ENCODE measurements around the gene CCM2. TPM values are rescaled to one million over a fixed set of nuclear protein-coding genes. Genes with fewer than 3 reads are reported as not detected.

Gene CCM2
- total RNA-seq, 2 experiments from 2014 or later, result 72.3 to 77.5 TPM

- ATAC-seq (no peak), DNase-seq (no peak)
- Mint-ChIP-seq H3K4me3 (no peak overlapping the region), H3K27ac (peak overlapping the region; percentile 3), H3K36me3 (ENCODE audit: low read depth) (peaks cover 26% of the 10 kb centered on the region), H3K9me3 (no peaks in the 10 kb centered on the region), H3K4me1 (ENCODE audit: low read depth) (peaks cover 53% of the 10 kb centered on the region), H3K27me3 (no peaks in the 10 kb centered on the region)
- intact Hi-C loops (cut with micrococcal nuclease), result no loop called here
- ChIA-PET POLR2A (interaction anchor here (1.0 to 1.7 kb wide), 3 partner anchors 9 to 49 kb away, joined by 3 to 6 read pairs (median 3); no protein-coding TSS in a partner anchor), CTCF (interaction anchor here (0.6 to 1.6 kb wide), 3 partner anchors 53 to 82 kb away, joined by 3 to 4 read pairs (median 3); no protein-coding TSS in a partner anchor)
- TF ChIP-seq CTCF (IDR thresholded peaks at IDR 0.05), result no peak
Measured at GRCh38 chr7:45055016-45055415, 55.0 kb downstream of the CCM2 start.

GRCh38 chr7:45055594-45056219, 55.7 kb downstream of the CCM2 start:
- DNase-seq (no peak), ATAC-seq (peak; percentile 32)
- TF ChIP-seq CTCF (IDR thresholded peaks at IDR 0.05), result no peak
- Mint-ChIP-seq H3K27me3 (no peaks in the 10 kb centered on the region), H3K27ac (peak overlapping the region; percentile 35), H3K9me3 (no peaks in the 10 kb centered on the region), H3K36me3 (ENCODE audit: low read depth) (peaks cover 24% of the 10 kb centered on the region), H3K4me3 (no peak overlapping the region), H3K4me1 (ENCODE audit: low read depth) (peaks cover 58% of the 10 kb centered on the region)
- ChIA-PET POLR2A (interaction anchor here (1.7 kb wide), 1 partner anchor 14 kb away, joined by 6 read pairs; no protein-coding TSS in a partner anchor), CTCF (interaction anchor here (0.6 to 1.6 kb wide), 2 partner anchors 54 to 83 kb away, joined by 3 to 4 read pairs; no protein-coding TSS in a partner anchor)
- intact Hi-C loops (cut with micrococcal nuclease), result no loop called here

GRCh38 chr7:45057878-45058277, 57.9 kb downstream of the CCM2 start:
- no peaks in the 10 kb centered on the region for H3K9me3 Mint-ChIP-seq
- ChIA-PET CTCF (interaction anchor here (1.7 kb wide), 1 partner anchor 85 kb away, joined by 5 read pairs; no protein-coding TSS in a partner anchor), POLR2A (no interaction called here)
- peaks cover 33% of the 10 kb centered on the region for H3K36me3 Mint-ChIP-seq (ENCODE audit: low read depth)
- no peak overlapping the region for H3K27ac Mint-ChIP-seq
- no peak for DNase-seq
- ATAC-seq, result no peak
- no peak overlapping the region for H3K4me3 Mint-ChIP-seq
- H3K27me3 Mint-ChIP-seq, result no peaks in the 10 kb centered on the region
- TF ChIP-seq CTCF (IDR thresholded peaks at IDR 0.05), result no peak
- H3K4me1 Mint-ChIP-seq (ENCODE audit: low read depth), result peaks cover 69% of the 10 kb centered on the region
- intact Hi-C loops (cut with micrococcal nuclease), result no loop called here

GRCh38 chr7:45060295-45060694, 60.3 kb downstream of the CCM2 start:
- DNase-seq (no peak), ATAC-seq (no peak)
- Mint-ChIP-seq H3K36me3 (ENCODE audit: low read depth) (peaks cover 44% of the 10 kb centered on the region), H3K4me1 (ENCODE audit: low read depth) (peaks cover 58% of the 10 kb centered on the region), H3K9me3 (no peaks in the 10 kb centered on the region), H3K4me3 (no peak overlapping the region), H3K27me3 (no peaks in the 10 kb centered on the region), H3K27ac (peak overlapping the region; percentile 44)
- ChIA-PET CTCF (no interaction called here), POLR2A (interaction anchor here (0.6 kb wide), 1 partner anchor 25 kb away, joined by 4 read pairs; no protein-coding TSS in a partner anchor)
- intact Hi-C loops (cut with micrococcal nuclease), result no loop called here
- TF ChIP-seq CTCF (IDR thresholded peaks at IDR 0.05), result no peak

GRCh38 chr7:45061352-45061751, 61.4 kb downstream of the CCM2 start:
- CTCF ChIA-PET, result interaction anchor here (1.0 kb wide), 1 partner anchor 204 kb away, joined by 3 read pairs; no protein-coding TSS in a partner anchor

More at GRCh38 chr7:45061352-45061751, 61.4 kb downstream of the CCM2 start:
- POLR2A ChIA-PET, result no interaction called here
- Mint-ChIP-seq H3K27me3 (no peaks in the 10 kb centered on the region), H3K9me3 (no peaks in the 10 kb centered on the region), H3K27ac (peak overlapping the region; percentile 67), H3K4me1 (ENCODE audit: low read depth) (peaks cover 53% of the 10 kb centered on the region), H3K36me3 (ENCODE audit: low read depth) (peaks cover 41% of the 10 kb centered on the region), H3K4me3 (no peak overlapping the region)
- intact Hi-C loops (cut with micrococcal nuclease), result no loop called here
- DNase-seq (no peak), ATAC-seq (no peak)
- TF ChIP-seq CTCF (IDR thresholded peaks at IDR 0.05), result no peak

Measured in activated CD8-positive, alpha-beta T cell treated with anti-CD3 and anti-CD28 coated beads for 36 hours (primary cell).